ENCODE measurements around the gene PPARD.
"Not testable (repeated sequence)": the region's sequence is repeated elsewhere in the genome, so short reads cannot be mapped to it uniquely, and the experiment has no call there.

Gene PPARD

DNA sequence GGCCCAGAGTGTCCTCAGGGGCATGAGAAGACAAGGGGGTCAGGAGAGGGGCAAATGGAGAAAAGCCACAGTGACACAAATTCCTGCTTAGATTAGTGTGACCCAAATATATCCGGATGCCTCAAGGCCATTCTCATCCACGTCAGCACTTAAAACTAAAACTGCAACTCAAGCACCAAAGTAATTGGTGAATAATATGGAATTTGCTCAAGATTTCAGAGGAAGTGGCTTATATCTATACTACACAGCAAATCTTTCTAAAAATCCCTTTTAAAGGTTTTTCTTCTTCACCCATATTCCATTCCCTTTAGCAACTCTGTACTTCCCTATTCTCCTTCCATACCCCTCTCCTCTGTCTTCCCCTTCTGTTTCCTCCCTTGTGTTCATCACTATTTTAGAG is 29.6 kb upstream of the PPARD start:
- no peak for DNase-seq

DNA sequence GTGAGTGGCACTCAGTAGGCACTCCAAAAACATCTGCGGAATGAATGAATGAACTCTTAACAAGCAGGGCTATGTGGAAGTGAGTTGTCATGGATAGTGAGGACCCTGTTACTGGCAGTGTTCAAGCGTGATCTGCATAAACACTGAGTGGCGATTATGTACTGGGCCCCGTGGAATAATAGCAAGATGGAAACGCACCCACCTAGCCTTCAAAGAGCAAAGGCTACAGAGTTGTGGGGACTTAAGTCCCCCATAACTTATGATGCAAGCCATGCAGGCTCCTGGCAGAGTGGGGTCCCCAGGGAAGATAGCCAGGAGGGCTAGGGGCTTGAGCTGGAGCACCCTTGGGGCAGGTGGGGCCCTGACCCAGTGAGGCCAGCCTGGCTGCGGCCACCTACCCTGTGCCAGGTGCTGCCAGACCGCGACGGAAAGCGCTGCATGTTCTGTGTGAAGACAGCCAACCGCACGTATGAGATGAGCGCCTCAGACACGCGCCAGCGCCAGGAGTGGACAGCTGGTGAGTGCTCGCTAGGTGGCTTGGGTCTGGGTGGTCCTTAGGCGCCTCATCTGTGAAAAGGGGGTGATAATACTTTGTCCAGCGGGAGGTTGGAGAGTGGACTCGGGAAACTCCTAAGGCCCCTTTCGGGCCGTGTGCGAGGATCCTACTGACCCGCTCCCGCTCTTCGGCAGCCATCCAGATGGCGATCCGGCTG is 24.7 kb upstream of the PPARD start:
- DNase-seq = peak; percentile 75

DNA sequence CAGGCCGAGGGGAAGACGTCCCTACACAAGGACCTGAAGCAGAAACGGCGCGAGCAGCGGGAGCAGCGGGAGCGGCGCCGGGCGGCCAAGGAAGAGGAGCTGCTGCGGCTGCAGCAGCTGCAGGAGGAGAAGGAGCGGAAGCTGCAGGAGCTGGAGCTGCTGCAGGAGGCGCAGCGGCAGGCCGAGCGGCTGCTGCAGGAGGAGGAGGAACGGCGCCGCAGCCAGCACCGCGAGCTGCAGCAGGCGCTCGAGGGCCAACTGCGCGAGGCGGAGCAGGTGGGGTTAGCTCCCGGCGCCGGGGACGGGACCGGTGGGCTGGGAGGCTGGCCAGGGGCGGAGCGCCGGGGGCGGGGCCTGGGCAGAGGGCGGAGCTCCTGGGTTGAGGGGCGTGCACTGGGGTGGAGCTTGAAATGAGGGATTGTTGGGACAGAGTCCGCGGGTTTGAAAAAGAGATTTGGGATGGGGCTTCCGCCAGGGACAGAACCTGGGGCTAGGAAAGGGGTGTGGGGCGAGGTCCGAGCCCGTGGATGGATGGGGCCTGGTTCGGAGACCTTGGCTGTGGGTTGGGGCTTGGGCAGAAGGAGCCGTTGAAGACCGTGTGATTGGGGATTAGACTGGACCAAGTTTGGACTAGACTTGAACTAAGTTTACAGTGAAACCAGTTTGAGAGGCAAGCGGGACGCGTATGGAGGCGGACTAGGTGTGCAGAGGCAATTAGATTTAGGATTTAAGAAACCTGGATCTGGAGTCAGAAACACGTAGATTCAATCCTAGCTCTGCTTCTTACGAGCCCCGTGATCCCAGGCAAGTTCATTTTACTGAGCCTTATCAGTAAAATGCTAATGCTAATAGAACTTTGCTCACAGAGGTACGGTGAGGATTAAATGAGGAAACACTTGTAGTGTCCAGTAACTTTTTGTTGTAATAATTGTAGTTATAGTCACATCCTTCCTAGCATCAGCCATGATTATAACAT is 23.9 kb upstream of the PPARD start:
- peak; percentile 75 for DNase-seq

DNA sequence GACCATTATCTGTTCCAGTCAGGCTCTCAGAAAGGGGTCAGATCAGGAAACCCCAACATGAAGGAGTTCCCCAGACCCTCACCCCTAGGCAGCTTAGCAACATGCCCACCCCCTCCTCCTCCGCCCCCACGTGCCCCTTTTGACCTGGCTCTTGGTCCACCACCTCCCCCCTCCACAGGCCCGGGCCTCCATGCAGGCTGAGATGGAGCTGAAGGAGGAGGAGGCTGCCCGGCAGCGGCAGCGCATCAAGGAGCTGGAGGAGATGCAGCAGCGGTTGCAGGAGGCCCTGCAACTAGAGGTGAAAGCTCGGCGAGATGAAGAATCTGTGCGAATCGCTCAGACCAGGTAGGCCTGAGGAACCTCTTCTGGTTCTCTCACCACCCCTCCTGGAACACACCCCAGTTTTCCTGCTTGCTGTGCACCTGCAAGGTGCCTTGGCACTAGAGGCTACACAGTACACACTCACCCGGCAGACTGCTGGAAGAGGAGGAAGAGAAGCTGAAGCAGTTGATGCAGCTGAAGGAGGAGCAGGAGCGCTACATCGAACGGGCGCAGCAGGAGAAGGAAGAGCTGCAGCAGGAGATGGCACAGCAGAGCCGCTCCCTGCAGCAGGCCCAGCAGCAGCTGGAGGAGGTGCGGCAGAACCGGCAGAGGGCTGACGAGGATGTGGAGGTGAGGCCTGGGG is 22.9 kb upstream of the PPARD start:
- no peak for DNase-seq

DNA sequence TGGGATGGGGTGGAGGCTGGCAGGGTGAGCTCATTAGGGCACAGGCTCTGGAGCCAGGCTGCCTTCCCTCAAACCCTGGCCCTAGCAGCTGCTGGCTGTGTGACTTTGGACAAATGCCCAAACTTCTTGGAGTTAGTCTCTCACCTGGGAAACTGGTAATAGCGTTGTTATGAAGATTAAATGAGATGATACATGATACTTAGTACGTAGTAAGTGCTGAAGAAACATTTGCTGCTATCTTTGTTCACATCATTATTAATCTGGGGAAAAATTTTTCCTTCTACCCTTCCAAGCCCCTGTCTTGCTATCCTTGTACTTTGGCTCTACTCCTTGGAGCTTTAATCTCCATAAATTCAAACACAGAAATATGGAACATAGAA is 22.3 kb upstream of the PPARD start:
- DNase-seq = no peak

DNA sequence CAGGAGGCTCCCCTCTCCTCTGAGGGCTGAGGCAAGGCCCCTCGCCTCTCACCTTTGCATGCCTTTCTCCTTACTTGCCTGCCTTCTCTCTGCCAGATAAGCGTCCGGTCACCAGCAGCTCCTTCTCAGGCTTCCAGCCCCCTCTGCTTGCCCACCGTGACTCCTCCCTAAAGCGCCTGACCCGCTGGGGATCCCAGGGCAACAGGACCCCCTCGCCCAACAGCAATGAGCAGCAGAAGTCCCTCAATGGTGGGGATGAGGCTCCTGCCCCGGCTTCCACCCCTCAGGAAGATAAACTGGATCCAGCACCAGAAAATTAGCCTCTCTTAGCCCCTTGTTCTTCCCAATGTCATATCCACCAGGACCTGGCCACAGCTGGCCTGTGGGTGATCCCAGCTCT is 21.3 kb upstream of the PPARD start:
- no peak for DNase-seq

DNA sequence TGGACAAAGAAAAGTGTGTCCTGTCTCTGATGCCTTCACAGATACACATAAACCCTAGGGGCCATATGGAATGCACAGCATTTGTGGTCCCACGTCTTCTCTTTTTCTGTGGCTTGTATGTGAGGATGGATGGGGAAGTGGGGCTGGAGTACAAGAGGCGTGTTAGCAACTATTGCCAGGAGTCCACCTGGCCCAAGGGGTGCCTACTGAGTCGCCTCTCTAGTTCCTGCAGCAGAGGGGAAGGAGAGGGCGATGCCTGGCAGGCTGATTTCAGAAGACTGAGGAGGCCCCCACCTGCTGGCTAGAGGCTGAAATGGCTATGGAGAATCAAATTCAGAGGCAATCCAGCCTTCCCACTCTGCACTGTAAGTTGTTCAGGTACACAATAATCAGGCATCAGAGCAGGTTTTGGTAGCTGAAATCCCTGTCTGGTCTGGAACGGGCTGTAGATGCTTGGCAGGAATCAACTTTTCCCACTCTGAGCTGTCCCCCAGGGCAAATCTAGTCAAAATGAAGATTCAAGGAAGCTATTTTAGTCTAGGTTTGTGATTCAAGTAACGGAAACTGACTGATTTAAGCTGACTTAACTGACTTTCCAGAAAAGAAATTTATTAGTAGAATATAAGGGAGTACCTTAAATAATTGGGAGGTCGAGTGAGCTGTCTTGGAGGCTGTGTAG is 14.9 kb upstream of the PPARD start:
- peak; percentile 18 for DNase-seq

DNA sequence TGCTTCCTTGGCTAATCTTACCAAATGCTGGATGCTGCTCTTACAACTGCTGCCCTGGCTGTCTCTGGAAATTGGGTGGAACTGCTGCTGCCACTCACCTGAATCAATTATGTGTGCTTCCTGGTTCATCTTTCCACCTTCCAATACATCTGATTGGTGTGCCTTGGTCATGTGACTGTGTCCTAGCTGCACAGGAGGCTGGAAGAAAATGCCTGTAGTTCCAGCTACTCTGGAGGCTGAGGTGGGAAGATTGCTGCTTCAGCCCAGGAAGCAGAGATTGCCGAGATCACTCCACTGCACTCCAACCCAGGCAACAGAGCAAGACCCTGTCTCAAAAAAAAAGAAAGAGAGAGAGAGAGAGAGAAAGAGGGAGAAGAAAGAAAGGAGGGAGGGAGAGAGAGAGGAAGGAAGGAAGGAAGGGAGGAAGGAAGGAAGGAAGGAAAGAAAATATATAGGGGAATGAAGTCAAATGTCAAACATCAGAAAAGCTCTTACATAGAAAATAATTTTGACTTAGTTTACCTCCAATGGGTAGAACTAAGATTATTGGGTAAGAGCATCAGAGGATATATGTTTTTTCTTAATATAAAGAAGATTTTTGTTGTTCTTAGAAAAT is 14.1 kb upstream of the PPARD start:
- no peak for DNase-seq

DNA sequence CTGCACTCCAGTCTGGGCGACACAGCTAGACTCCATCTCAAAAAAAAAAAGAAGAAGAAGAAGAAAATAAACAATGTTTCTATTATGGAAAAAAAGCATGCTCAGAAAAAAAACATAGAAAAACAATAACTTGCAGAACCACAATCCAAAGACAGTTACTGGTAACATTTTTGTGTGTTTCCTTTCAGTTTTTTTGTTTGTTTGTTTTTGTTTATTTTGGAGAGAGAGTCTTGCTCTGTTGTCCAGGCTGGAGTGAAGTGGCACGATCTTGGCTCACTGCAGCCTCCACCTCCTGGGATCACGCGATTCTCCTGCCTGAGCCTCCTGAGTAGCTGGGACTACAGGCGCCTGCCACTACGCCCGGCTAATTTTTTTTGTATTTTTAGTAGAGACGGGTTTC is 13.4 kb upstream of the PPARD start:
- DNase-seq = not testable (repeated sequence)

DNA sequence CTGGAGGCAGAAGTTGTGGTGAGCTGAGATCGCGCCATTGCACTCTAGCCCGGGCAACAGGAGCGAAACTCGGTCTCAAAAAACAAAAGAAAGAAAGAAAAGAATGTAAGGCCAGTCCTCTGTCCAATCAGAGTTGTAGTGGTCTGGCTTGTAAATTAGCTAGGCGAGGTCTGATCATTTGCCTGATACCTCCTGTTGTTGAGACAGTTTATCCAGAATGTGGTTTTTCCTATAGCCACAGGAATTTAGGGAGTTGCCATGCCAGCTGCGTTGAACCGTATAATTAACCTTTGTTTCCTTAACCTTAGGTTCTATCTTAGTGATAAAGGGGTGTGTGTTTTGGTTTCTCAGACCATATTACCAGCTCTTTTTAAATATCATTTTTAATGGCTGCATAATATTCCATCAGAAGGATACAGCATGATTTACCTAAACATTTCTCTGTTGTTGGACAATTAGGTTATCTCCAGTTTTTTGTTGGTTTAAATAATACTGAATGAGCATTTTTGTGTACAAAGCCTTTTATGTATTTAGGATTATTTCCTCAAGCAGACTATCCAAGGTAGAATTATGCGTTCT is 11.7 kb upstream of the PPARD start:
- no peak for DNase-seq

DNA sequence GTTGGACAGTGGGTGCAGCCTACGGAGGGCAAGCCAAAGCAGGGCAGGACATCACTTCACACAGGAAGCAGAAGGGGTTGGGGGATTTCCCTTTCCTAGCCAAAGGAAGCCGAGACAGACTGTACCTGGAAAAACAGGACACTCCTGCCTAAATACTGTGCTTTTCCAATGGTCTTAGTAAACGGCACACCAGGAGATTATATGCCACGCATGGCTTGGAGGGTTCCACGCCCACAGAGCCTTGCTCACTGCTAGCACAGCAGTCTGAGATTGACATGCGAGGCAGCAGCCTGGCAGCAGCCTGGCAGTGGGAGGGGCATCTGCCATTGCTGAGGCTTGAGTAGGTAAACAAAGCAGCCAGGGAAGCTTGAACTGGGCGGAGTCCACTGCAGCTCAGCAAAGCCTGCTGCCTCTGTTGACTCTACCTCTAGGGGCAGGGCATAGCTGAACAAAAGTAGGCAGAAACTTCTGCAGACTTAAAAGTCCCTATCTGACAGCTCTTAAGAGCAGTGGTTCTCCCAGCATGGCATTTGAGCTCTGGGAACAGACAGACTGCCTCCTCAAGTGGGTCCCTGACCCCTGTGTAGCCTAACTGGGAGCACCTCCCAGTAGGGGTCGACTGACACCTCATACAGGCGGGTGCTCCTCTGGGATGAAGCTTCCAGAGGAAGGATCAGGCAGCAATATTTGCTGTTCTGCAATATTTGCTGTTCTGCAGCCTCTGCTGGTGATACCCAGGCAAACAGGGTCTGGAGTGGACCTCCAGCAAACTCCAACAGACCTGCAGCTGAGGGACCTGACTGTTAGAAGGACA is 10.1 kb upstream of the PPARD start:
- DNase-seq = peak; percentile 63

DNA sequence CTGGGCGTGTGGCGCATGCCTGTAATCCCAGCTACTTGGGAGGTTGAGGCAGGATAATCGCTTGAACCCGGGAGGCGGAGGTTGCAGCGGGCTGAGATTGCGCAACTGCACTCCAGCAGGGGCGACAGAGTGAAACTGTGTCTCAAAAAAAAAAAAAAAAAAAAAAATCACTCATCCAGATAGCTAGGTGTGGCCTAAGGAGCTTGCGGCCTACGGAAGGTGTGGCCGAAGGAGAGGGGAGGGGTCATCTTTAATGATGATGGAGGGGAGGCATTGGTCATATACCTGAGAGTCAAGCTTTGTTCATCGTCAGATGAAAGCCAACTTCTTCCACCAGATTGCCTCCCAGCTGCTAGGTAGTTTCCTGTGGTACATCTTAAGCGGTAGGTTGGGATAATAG is 801 bp upstream of the PPARD start:
- DNase-seq = no peak

DNA sequence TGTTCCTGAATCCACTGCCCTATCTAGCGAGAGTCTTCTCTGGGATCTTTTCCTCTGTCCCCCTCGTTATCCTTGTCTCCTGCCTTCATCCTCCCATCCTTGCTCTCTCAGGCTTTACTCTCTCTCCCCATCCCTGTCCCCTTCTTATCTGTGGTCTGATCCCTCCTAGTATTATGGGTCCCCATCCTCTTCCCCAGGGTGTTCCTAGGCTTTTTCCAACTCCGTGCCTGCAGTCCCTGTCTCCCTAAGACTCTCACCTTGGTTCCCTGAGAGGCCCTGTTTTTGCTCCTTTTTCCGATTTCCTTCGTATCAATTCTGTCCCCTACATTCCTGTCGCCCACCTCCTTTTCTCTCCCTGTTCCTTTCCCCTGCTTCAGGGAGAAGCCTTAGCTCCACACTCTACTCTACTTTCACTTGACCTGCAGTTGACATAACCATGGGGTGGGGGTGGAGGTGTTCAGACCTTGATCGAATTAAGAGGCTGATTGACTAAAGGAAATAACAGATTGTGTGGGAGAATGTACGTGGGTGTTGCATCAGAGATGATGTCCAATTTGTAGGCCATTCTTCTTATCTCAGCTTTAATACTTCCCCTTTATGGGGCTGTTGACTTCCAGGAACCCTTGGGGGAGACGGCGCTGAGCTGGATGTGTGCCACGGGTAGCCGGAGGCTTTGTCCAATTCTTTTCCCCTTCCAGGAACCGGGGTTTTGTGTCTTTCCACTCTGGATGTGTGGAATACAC is 905 bp downstream of the PPARD start:
- peak; percentile 18 for DNase-seq

DNA sequence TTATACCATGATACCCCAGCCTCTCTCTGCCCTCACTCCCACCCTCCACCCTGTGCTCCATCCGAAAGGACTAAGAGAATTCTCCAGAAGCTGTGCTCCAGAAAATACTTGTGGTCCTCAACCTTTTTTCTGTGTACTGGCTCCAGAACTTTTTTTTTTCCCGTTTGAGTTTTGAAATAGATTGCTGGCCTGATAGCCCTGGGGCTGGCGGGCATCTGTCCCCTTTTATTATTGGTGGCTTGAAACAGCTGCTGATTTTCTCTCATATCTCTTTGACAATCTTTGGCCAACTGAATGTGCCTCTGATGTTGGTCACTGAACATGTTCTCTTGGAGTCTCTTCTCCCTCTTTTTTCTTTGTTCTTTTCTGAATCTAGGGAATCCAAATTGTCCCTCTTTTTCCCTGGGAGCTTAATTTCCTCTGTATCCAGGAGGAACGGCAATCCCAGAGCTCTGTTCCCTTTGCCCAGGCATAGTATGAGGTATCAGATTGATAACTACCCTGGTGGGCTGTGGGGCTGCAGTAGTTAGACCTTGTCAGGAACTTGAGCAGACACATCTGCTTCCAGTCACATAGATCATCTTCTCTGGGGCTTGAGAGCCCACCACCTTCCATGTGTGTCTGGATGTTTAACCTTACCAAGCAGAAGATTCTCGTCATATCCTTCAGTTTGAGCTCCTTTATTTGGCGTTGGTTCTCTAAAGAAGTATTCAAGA is 1.6 kb downstream of the PPARD start:
- no peak for DNase-seq

DNA sequence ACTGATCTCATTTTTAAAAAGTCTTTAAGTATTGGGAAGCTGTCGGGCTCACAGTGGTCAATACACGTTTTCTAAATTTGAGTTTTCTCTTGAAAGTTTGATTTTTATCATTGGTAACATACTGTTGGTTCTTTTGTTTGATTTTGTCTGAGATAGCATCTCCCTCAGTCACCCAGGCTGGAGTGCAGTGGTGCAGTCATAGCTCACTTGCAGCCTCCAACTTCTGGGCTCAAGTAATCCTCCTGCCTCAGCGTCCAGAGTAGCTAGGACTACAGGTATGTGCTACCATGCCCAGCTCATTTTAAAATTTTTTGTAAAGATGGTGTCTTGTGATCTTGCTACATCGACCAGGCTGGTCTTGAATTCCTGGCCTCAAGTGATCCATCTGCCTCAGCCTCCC is 9.1 kb downstream of the PPARD start:
- no peak for DNase-seq

DNA sequence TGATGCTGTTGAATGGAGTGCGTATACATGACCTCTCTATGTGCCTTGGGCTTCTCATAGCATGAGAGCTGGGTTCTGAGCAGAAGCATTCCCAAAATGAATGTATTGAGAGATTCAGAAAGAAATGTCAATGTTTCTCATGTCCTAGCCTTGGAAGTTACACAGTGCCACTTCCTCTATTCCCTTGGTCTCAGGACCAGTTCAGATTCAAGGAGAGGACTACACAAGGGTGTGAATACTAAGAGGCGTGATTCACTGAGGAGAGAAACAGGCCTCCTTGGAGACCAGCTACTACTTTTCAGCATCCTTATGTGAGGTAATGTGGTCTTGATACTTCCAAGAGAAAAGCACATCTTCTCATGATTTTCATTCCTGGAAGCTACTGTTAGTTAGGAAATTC is 10.4 kb downstream of the PPARD start:
- DNase-seq = no peak

DNA sequence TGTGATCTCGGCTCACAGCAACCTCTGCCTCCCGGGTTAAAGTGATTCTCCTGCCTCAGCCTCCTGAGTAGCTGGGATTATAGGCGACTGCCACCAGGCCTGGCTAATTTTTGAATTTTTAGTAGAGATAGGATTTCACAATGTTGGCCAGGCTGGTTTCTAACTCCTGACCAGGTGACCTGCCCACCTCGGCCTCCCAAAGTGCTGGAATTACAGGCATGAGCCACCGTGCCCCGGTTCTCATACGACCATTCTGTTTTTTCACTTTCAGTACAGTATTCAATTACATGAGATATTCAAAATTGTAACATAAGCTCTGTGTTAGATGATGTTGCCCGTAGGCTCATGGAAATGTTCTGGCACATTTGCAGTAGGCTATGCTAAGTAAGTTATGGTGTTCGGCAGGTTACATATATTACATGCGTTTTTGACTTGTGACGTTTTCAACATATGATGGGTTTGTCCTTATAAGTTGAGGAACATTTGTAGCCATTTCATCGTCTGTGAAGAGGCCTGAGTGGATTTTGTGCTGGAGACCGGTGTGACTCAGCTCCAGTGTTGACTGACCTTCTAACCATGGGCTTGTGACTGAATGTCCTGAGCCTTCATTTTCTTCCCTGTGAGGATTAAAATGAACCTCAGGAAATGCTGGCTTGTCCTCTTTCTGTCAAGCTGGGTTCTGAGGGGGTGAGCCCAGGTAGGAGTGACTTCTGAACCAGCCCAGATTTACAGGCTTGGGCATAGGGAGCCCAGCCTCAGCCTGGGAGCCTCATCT is 12.2 kb downstream of the PPARD start:
- DNase-seq = no peak

DNA sequence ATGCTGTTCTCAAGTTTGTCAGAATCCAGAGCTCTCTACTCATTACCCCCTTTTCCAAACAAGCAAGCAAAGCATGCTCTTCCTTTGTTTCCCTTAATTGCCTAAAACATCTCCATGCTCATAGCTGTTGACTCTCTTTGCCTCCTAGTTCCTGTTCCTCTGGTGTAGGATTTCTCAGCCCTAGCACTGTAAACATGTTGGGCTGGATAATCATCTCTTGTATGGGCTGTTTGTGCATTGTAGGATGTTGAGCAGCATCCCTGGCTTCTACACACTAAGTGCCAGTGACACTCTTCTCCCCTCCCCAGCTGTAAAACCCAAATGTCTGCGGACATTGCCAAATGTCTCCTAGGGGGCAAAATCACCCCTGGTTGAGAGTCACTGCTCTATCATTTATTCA is 14.0 kb downstream of the PPARD start:
- DNase-seq = no peak

DNA sequence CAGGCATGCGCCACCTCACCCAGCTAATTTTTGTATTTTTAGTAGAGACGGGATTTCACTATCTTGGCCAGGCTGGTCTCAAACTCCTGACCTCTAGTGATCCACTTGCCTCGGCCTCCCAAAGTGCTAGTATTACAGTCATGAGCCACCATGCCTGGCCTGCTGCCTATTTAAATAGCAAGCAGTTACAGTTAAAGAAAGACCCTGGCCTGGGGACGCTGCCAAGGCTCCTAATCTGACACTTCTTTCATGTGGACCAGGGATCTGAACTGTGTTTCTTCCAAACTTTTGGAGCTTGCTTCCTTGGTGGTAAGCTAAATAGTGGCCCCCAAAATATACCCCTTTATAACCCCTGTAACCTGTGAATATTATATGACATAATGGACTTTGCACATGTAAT is 15.3 kb downstream of the PPARD start:
- DNase-seq = no peak

All from DMS79 treated with DMSO at 0.1 percent for 48 hours (cell line).